ENCODE data around the gene KRTAP5-8. TPM values are rescaled to one million over a fixed set of nuclear protein-coding genes. Genes with fewer than 3 reads are reported as not detected.

KRTAP5-8 gene
- total RNA-seq, 5 donors from 2014 or later (not counting 1 experiment from before 2014, with no cell fraction given), result not detected

DNA sequence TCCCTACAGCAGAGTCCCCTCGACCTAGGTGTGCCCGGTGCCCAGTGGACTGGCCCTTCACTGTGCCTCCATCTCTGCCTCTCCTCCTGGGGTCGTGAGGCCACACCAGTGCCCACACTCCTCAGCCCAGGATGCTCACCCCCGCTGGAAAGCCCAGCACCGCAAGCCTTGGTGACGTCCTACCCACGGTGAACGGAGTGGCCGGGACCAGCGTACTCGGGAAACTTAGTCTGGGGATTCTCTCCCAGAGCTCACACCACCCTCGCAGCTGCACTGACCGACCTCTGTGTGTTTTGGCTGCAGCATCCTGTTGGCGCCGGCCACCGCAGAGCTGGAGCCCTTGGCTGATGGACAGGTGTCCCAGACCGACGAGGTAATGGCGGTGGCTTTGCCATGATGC, 46.3 kb upstream of the KRTAP5-8 start:
- DNase-seq, result peak in 2 of 35 experiments; percentile 2 to 15
- CTCF ChIA-PET, result no interaction called here
- ATAC-seq (replicated peaks in 1 of 4), result no peak
- Histone ChIP-seq H3K4me3 (ENCODE audit: control insufficient read depth in 1 of 2, extremely low read depth in 1 of 2, low read length in 1 of 2) (no peak overlapping the region), H3K36me3 (ENCODE audit: control insufficient read depth in 2 of 2, extremely low read depth in 1 of 2, insufficient read depth in 1 of 2, low read length in 1 of 2) (peaks cover 27 to 60% of the 10 kb centered on the region in 2 donors), H3K4me1 (ENCODE audit: control insufficient read depth in 1 of 2, extremely low read depth in 1 of 2, insufficient read depth in 2 of 2, low read length in 2 of 2) (no peaks in the 10 kb centered on the region), H3K9me3 (no peaks in the 10 kb centered on the region), H3K27ac (ENCODE audit: low read length) (no peak overlapping the region), H3K27me3 (replicated peaks in 1 of 2; ENCODE audit: control insufficient read depth in 2 of 2, extremely low read depth in 1 of 2, insufficient read depth in 2 of 2, low read length in 1 of 2) (no peaks in the 10 kb centered on the region)
- no peak overlapping the region for H3K27ac Mint-ChIP-seq
- peaks cover 73% of the 10 kb centered on the region for H3K36me3 Mint-ChIP-seq
- H3K4me3 Mint-ChIP-seq, result no peak overlapping the region
- H3K4me1 Mint-ChIP-seq, result peaks cover 0 to 5% (median 4%) of the 10 kb centered on the region in 3 donors
- no peaks in the 10 kb centered on the region for H3K9me3 Mint-ChIP-seq
- POLR2A ChIA-PET, result no interaction called here
- WGBS (ENCODE audit: insufficient coverage), result 100% methylated on average over 12 of the region's 19 CpGs
- no peaks in the 10 kb centered on the region for H3K27me3 Mint-ChIP-seq

DNA sequence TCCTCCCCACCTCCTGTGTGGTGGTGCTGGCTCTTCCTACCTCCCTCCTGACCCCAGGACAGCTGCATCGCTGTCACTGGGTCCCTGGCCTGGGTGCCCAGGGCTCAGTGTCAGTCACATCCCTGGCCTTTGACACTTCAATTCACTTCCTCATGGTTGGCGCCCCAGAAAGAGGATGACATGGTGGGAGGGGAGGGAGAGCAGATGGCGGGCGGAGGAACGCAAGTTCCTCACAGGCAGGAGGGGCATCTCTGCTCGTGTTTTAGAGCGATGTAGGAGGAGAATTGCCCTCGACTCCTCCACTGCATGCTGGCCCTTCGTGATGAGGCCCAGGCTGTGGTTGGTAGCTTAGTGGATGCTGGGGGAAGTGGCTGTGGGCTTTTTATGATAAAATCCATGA, 45.9 kb upstream of the KRTAP5-8 start:
- Histone ChIP-seq H3K27me3 (replicated peaks in 1 of 2; ENCODE audit: control insufficient read depth in 2 of 2, extremely low read depth in 1 of 2, insufficient read depth in 2 of 2, low read length in 1 of 2) (no peaks in the 10 kb centered on the region), H3K36me3 (ENCODE audit: control insufficient read depth in 2 of 2, extremely low read depth in 1 of 2, insufficient read depth in 1 of 2, low read length in 1 of 2) (peaks cover 32 to 62% of the 10 kb centered on the region in 2 donors), H3K4me1 (ENCODE audit: control insufficient read depth in 1 of 2, extremely low read depth in 1 of 2, insufficient read depth in 2 of 2, low read length in 2 of 2) (no peaks in the 10 kb centered on the region), H3K9me3 (no peaks in the 10 kb centered on the region), H3K27ac (ENCODE audit: low read length) (no peak overlapping the region), H3K4me3 (ENCODE audit: control insufficient read depth in 1 of 2, extremely low read depth in 1 of 2, low read length in 1 of 2) (no peak overlapping the region)
- WGBS (ENCODE audit: insufficient coverage), result 95% methylated on average over 5 of the region's 9 CpGs
- ATAC-seq (replicated peaks in 1 of 4) (no peak), DNase-seq (peak in 2 of 35 experiments; percentile 0 to 11)
- Mint-ChIP-seq H3K9me3 (no peaks in the 10 kb centered on the region), H3K4me3 (no peak overlapping the region), H3K27me3 (no peaks in the 10 kb centered on the region), H3K36me3 (peaks cover 74% of the 10 kb centered on the region), H3K27ac (no peak overlapping the region), H3K4me1 (peaks cover 0 to 5% (median 4%) of the 10 kb centered on the region in 3 donors)
- ChIA-PET CTCF (no interaction called here), POLR2A (no interaction called here)

DNA sequence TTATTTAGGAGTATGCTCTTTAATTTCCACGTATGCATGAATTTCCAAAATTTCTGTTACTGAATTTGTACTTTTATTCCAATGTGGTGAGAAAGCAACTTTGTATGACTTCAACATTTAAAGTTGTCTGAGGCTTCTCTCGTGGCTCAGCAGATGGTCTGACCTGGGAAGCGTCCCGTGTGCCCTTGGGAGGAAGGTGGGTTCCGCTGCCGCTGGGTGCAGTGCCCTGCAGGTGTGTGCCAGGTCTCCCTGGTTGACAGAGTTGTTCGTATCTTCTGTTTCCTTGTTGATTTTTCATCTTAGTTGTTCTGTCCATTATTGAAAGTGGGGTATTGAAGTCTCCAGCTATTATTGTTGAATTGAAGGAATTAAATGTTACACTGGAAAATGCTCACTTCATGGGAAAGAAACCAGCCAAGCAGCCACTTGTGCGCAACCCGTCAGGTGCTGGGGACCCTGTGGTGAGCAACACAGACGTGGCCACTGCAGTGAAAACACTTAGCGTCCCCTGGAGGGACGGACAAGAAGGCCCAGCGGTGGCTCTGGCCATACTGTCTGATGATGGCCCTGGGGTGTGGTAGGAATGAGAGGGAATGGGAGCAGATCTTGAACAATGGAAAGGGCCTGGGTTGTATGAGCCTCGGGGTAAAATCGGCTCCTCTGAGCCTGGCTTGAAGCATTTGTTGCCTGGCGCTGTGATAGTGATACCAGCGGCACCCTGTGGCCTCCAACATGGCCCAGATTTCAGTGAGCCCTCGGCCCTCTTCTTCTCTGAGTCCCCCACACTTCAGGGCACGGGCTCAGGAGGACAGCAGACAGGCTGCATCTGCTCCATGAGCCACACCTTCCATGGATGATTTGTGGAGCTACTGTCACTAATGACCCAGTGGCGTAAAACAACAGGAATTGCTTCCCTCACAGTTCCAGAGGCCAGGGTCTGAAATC, 42.3 kb upstream of the KRTAP5-8 start:
- ChIA-PET POLR2A (no interaction called here), CTCF (no interaction called here)
- Mint-ChIP-seq H3K4me3 (no peak overlapping the region), H3K4me1 (no peaks in the 10 kb centered on the region), H3K36me3 (peaks cover 80% of the 10 kb centered on the region), H3K9me3 (no peaks in the 10 kb centered on the region), H3K27ac (no peak overlapping the region), H3K27me3 (no peaks in the 10 kb centered on the region)
- no peaks in the 10 kb centered on the region for H3K9me3 ChIP-seq
- no peaks in the 10 kb centered on the region for H3K4me1 ChIP-seq (ENCODE audit: control insufficient read depth in 1 of 2, extremely low read depth in 1 of 2, insufficient read depth in 2 of 2, low read length in 2 of 2)
- no peak for ATAC-seq (replicated peaks in 1 of 4)
- no peak overlapping the region for H3K27ac ChIP-seq (ENCODE audit: low read length)
- no peak overlapping the region for H3K4me3 ChIP-seq (ENCODE audit: control insufficient read depth in 1 of 2, extremely low read depth in 1 of 2, low read length in 1 of 2)
- peaks cover 42 to 85% of the 10 kb centered on the region in 2 donors for H3K36me3 ChIP-seq (ENCODE audit: control insufficient read depth in 2 of 2, extremely low read depth in 1 of 2, insufficient read depth in 1 of 2, low read length in 1 of 2)
- peak in 2 of 35 experiments; percentile 4 to 9 for DNase-seq
- H3K27me3 ChIP-seq (replicated peaks in 1 of 2; ENCODE audit: control insufficient read depth in 2 of 2, extremely low read depth in 1 of 2, insufficient read depth in 2 of 2, low read length in 1 of 2), result no peaks in the 10 kb centered on the region
- WGBS (ENCODE audit: insufficient coverage), result 89% methylated on average over 18 of the region's 20 CpGs

DNA sequence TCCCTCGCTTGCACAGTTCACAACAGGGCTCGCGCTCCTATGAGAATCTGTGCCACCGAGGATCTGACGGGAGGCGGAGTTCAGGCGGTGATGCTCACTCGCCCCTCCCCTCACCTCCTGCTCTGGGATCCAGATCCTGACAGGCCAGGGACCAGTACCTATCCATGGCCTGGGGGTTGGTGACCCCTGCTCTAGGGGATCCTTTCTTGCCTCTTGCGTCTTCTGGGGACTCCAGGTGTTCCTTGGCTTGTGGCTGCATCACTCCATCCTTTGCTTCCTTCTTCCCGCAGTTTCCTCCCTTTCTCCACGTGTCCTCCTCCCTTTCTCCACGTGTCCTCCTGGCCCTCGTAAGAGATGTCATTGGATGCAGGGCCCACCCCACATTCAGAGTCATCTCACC, 41.4 kb upstream of the KRTAP5-8 start:
- 99% methylated on average over 10 of the region's 13 CpGs for WGBS (ENCODE audit: insufficient coverage)
- POLR2A ChIA-PET, result no interaction called here
- no peaks in the 10 kb centered on the region for H3K9me3 ChIP-seq
- H3K27ac ChIP-seq (ENCODE audit: low read length), result no peak overlapping the region
- Mint-ChIP-seq H3K27ac (no peak overlapping the region), H3K9me3 (no peaks in the 10 kb centered on the region), H3K4me3 (no peak overlapping the region), H3K27me3 (no peaks in the 10 kb centered on the region), H3K4me1 (no peaks in the 10 kb centered on the region), H3K36me3 (peaks cover 82% of the 10 kb centered on the region)
- no peak overlapping the region for H3K4me3 ChIP-seq (ENCODE audit: control insufficient read depth in 1 of 2, extremely low read depth in 1 of 2, low read length in 1 of 2)
- DNase-seq (peak in 1 of 35 experiments; percentile 11), ATAC-seq (replicated peaks in 1 of 4) (no peak)
- no peaks in the 10 kb centered on the region for H3K27me3 ChIP-seq (replicated peaks in 1 of 2; ENCODE audit: control insufficient read depth in 2 of 2, extremely low read depth in 1 of 2, insufficient read depth in 2 of 2, low read length in 1 of 2)
- H3K4me1 ChIP-seq (ENCODE audit: control insufficient read depth in 1 of 2, extremely low read depth in 1 of 2, insufficient read depth in 2 of 2, low read length in 2 of 2), result no peaks in the 10 kb centered on the region
- peaks cover 42 to 85% of the 10 kb centered on the region in 2 donors for H3K36me3 ChIP-seq (ENCODE audit: control insufficient read depth in 2 of 2, extremely low read depth in 1 of 2, insufficient read depth in 1 of 2, low read length in 1 of 2)
- CTCF ChIA-PET, result no interaction called here

DNA sequence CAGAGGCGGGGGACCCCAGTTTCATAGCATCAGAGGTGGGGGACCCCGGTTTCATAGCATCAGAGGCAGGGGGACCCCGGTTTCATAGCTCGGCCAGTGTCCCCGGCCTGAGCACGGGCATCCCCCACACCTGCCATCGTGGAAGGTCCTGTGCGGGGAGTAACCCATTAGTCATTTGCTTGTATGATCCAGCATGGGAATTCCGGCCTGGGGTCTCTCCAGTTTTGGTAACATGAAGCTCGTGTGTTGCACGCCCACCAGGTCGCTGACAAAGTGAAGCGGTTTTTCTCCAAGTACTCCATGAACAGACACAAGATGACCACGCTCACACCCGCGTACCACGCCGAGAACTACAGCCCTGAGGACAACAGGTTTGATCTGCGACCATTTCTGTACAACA, 39.7 kb upstream of the KRTAP5-8 start:
- Histone ChIP-seq H3K27ac (ENCODE audit: low read length) (no peak overlapping the region), H3K4me1 (ENCODE audit: control insufficient read depth in 1 of 2, extremely low read depth in 1 of 2, insufficient read depth in 2 of 2, low read length in 2 of 2) (no peaks in the 10 kb centered on the region), H3K27me3 (replicated peaks in 1 of 2; ENCODE audit: control insufficient read depth in 2 of 2, extremely low read depth in 1 of 2, insufficient read depth in 2 of 2, low read length in 1 of 2) (no peaks in the 10 kb centered on the region), H3K36me3 (ENCODE audit: control insufficient read depth in 2 of 2, extremely low read depth in 1 of 2, insufficient read depth in 1 of 2, low read length in 1 of 2) (peaks cover 42 to 77% of the 10 kb centered on the region in 2 donors), H3K4me3 (ENCODE audit: control insufficient read depth in 1 of 2, extremely low read depth in 1 of 2, low read length in 1 of 2) (no peak overlapping the region), H3K9me3 (no peaks in the 10 kb centered on the region)
- Mint-ChIP-seq H3K9me3 (no peaks in the 10 kb centered on the region), H3K4me3 (no peak overlapping the region), H3K27me3 (no peaks in the 10 kb centered on the region), H3K27ac (no peak overlapping the region), H3K36me3 (peaks cover 79% of the 10 kb centered on the region), H3K4me1 (no peaks in the 10 kb centered on the region)
- 88% methylated on average over 19 of the region's 19 CpGs for WGBS (ENCODE audit: insufficient coverage)
- ChIA-PET POLR2A (no interaction called here), CTCF (no interaction called here)
- no peak for ATAC-seq (replicated peaks in 1 of 4)
- DNase-seq, result peak in 2 of 35 experiments; percentile 2

DNA sequence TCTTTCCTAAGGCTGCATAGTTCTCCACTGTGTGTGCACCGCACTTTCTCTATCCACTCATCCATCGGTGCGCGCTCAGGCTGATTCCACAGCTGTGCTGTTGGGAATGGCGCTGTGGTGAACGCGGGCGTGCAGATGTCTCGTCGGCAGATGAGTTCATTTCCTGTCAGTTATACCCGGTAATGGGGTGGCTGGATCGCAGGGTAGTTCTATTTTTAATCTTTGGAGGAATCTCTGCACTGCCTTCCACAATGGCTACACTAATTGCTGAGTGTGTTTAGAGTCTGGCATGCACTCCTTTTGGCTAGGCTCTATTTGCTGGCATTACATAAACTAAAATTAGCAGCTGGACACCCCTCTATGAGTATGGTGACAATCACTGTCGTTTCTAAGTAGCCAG, 38.7 kb upstream of the KRTAP5-8 start:
- Histone ChIP-seq H3K4me1 (ENCODE audit: control insufficient read depth in 1 of 2, extremely low read depth in 1 of 2, insufficient read depth in 2 of 2, low read length in 2 of 2) (no peaks in the 10 kb centered on the region), H3K4me3 (ENCODE audit: control insufficient read depth in 1 of 2, extremely low read depth in 1 of 2, low read length in 1 of 2) (no peak overlapping the region), H3K9me3 (no peaks in the 10 kb centered on the region), H3K27me3 (replicated peaks in 1 of 2; ENCODE audit: control insufficient read depth in 2 of 2, extremely low read depth in 1 of 2, insufficient read depth in 2 of 2, low read length in 1 of 2) (no peaks in the 10 kb centered on the region), H3K27ac (ENCODE audit: low read length) (no peak overlapping the region), H3K36me3 (ENCODE audit: control insufficient read depth in 2 of 2, extremely low read depth in 1 of 2, insufficient read depth in 1 of 2, low read length in 1 of 2) (peaks cover 42 to 76% of the 10 kb centered on the region in 2 donors)
- H3K27ac Mint-ChIP-seq, result no peak overlapping the region
- H3K36me3 Mint-ChIP-seq, result peaks cover 84% of the 10 kb centered on the region
- H3K9me3 Mint-ChIP-seq, result no peaks in the 10 kb centered on the region
- DNase-seq (peak in 1 of 35 experiments; percentile 0), ATAC-seq (replicated peaks in 1 of 4) (no peak)
- no peaks in the 10 kb centered on the region for H3K27me3 Mint-ChIP-seq
- H3K4me1 Mint-ChIP-seq, result no peaks in the 10 kb centered on the region
- ChIA-PET CTCF (no interaction called here), POLR2A (no interaction called here)
- WGBS (ENCODE audit: insufficient coverage), result 70% methylated on average over 7 of the region's 13 CpGs
- no peak overlapping the region for H3K4me3 Mint-ChIP-seq

All from T-cell (primary cell).